HTERT RPE-1 (cell line): ENCODE measurements around the gene PLCE1.

Source experiments
- in situ Hi-C: fragments of 300-500 bp; cut with MboI; formaldehyde crosslinking; loops from 4 replicates; pipeline ENCODE4 v1.14.3; 2020; ENCODE audit warnings: low sequenced_read_pairs

The PLCE1 gene

DNA sequence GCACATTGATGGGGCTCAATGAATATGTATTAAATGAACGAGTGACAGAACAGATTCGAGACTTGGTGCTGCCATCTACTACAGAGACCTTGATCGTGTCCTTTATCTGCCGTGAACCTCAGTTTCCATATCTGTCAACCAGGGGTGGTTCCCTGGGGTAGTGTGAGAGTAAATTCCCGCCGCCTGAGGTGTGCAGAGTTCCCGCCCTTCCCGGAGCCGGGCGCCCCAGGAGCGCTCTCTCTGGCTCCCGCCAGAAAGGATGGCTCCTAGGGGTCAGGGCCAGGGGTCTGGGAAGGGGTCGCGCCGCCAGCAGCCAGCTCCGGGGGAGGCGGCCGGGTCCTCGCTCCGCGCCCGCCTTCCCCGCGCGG lies 333 bp upstream of the PLCE1 start:
- in situ Hi-C loops, result no loop called here

DNA sequence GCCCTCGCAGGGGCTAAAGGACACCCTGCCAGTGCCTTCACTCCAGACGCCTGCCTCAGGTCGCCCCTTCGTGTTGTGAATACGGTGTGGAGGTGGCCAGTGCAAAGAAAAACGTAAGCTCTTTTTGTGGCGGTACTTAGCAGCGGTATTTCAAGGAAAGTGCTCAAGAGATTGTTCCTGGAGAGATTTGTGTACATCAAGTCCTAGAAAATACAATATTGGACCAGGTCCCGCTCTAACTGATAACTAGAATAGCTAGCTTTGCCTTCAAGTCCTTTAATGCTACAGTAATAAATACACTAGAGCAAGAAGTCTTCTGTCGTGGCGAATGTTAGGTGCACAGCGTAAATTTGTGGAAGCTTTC lies 689 bp downstream of the PLCE1 start:
- in situ Hi-C loops, result no loop called here

- in situ Hi-C loops, result no loop called here
Observed at GRCh38 chr10:93995182-93995581, 1.5 kb downstream of the PLCE1 start.

- in situ Hi-C loops, result no loop called here
Observed at GRCh38 chr10:93995598-93996271, 2.0 kb downstream of the PLCE1 start.

- in situ Hi-C loops, result no loop called here
Observed at GRCh38 chr10:93996551-93996950, 2.8 kb downstream of the PLCE1 start.

DNA sequence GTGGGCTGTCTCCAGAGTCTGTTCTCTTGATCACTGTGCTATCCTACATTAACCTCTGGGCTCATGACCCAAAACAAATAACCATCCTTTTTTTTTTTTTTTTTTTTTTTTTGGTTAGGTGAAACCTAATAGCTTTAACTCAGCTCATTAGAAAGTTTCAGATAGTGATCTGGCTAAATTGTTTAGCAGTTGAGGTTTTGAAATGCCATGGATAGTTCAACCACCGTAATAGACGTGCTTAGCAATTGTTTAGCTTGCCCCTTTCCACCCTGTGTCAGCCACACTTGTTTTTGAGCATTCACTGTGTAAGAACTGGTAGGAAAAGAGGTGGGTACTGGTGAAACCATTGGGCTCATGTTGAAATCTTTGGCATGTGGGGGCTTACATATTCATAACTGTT lies 3.8 kb downstream of the PLCE1 start:
- in situ Hi-C loops, result no loop called here

- in situ Hi-C loops, result no loop called here
Observed at GRCh38 chr10:93999401-93999851, 5.7 kb downstream of the PLCE1 start.

DNA sequence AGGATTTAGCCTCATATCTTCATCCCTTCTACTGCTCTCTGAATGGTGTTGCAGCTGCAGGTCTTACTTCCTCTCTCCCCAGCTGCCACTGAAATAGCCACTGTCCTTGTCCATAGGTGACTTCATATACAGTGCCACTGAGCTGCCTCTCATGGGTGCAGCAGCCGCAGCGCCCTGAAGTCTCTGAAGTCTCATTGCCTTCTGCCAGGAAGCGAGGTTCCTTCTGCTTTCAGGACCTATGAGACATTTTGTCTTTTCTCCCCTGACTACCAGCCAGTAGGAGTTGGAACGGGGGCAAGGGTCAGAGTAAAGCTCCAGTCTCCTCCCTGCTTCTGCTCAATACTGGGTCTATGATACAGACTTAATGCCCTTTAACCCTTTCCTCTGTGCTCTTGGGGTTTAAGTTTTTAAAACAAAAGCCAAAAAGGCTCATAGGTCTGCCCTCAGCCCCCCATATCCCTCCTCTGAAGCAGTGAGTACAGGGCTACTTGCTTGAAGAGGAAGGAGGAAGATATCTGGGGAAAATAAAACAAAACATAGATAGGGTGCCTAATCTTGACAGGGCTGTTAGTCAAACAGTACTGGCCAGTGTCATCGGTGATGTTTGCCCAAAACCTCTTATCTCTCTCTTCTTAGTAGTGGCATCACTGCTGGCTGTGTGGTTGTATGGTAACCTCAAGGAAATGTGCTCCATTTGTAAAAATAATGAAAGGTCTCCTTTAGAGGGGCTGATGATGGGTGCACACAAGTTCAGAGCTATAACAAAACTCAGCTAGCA lies 7.1 kb downstream of the PLCE1 start:
- in situ Hi-C loops, result no loop called here

GRCh38 chr10:94001416-94001810 lies 7.7 kb downstream of the PLCE1 start:
- in situ Hi-C loops, result no loop called here

- in situ Hi-C loops, result no loop called here
Observed at GRCh38 chr10:94002156-94002555, 8.4 kb downstream of the PLCE1 start.

DNA sequence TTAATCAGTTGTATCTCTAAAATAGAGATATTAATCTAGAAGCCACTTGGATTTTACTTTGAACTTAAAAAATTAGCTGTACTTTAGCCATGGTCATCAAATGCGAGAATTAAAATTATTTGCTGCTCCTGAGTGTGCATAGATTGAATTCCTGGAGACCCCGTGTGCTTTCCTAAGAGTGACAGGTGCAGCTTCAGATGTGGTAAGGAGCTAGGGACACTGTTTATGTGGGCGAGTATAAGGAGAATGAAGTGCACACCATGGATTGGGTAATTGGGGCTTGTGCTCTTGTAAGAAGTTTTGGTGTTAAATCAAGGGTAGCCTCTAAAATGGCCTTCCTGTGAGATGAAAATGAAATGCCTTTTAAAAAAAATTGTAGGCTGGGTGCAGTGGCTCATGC lies 9.8 kb downstream of the PLCE1 start:
- in situ Hi-C loops, result no loop called here

- in situ Hi-C loops, result no loop called here
Observed at GRCh38 chr10:94005050-94005449, 11.3 kb downstream of the PLCE1 start.

DNA sequence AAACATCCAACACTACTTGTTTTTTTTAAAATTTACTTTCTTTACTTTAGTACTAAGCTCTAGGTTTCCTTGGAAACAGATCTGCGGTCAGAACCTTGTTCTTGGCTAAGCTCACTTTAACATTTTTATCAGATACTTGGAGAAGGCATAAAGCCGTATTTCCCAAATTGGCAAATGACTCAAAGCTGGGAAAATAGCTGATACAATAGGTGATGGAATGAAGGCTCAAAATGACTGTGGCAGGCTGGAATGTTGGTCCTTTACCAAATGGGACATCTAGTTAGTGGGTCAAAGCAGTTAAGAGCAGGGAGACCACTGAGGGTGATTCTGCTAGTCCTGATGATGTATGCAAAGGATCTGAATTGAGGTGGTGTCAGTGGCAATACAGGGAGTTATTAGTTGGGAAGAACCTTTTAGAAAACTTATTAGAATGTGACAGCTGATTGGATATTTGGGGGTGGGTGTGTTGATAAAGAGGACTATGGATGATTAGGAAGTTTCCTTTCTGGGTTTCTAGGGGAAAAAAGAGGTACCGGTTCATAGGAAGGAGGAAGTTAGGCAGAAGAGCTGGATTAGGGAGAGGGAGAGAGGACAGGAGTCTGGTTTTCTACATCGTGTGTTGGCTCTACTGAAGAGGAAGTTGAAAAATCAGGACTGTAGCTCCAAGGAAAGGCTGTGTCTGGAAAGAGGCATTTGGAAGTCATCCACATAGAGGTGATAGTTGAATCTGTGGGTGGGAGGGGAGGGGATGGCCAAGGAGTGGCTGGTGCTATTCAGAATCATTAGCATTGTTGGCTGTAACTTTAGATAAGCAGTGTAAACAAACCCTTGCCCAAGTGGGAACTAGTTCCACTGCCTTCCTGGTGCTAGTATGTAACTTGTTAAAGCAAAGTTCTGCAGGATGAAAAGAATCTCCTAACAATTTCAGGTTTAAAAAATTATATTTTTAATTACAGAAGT lies 13.1 kb downstream of the PLCE1 start:
- in situ Hi-C loops, result no loop called here

GRCh38 chr10:94008526-94008925 lies 14.8 kb downstream of the PLCE1 start:
- in situ Hi-C loops, result no loop called here

GRCh38 chr10:94010116-94010515 lies 16.4 kb downstream of the PLCE1 start:
- in situ Hi-C loops, result no loop called here

GRCh38 chr10:94010886-94011285 lies 17.2 kb downstream of the PLCE1 start:
- in situ Hi-C loops, result no loop called here

GRCh38 chr10:94011296-94011695 lies 17.6 kb downstream of the PLCE1 start:
- in situ Hi-C loops, result no loop called here

DNA sequence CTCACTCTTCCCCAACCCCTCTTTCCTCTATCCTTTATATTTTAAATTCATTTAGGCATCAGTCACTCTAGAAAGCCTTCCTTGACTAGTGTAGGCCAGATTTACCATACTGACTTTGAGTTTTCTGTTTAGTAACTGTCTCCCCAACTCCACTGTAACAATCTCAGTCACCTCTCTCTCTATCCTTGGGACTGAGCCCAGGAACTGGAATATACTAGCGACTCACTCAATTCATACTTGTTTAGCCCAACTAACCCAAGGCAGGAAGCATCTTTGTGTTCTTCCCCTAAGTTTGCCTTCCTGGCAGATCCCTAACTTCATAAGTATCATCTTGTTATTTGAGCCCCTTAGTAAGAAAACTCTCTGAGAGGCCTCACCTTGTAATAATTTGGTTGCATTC lies 19.1 kb downstream of the PLCE1 start:
- in situ Hi-C loops, result no loop called here

DNA sequence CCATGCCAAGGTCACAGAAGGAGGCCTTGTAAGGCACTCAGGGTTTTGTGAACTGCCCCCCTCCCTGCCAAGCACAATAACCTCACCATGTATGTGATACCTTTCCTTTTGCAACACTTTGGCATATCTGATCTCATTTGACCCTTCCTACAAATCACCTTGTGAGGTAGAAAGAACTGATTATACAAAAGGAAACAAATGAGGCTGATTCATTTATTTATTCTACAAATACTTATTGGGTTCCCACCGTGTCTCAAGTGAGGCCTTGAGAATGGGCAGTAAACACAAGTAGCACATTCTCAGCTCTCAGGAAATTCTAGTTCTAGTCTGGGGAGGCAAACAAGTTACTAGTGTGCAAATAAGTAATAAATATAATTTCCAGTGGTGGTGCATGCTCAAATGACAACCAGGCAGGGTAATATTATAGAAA lies 19.6 kb downstream of the PLCE1 start:
- in situ Hi-C loops, result no loop called here

GRCh38 chr10:94014304-94014703 lies 20.6 kb downstream of the PLCE1 start:
- in situ Hi-C loops, result no loop called here
